Measurements from ENCODE around the gene GDF2. TPM values are rescaled to one million over a fixed set of nuclear protein-coding genes. Genes with fewer than 3 reads are reported as not detected.

Gene GDF2
- total and polyA plus RNA-seq, 10 of the 15 experiments (the other 5 are each of a cell fraction or from before 2014, with no cell fraction given) = not detected

DNA sequence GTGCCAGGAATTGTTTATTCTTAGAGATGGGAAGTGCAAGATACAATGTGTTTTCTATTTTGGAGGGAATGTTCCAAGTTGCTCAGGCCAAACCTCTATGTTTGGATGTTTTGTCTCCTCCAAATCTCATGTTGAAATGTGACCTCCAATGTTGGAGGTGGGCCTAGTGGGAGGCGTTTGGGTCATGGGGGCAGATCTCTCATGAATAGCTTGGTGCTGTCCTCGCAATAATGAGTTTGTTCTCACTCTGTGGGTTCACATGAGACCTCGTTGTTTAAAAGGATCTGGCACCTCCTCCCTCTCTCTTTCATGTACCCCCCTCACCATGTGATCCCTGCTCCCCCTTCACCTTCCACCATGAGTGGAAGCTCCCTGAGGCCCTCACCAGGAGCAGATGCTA lies 30.6 kb upstream of the GDF2 start:
- RAD21 ChIA-PET (ENCODE audit: unreplicated experiment) = no interaction called here
- Histone ChIP-seq H3K4me1 (ENCODE audit: control insufficient read depth, insufficient read depth, low read length) (no peaks in the 10 kb centered on the region), H4K20me1 (ENCODE audit: control insufficient read depth, insufficient read depth) (no peaks in the 10 kb centered on the region), H3K27ac (ENCODE audit: control insufficient read depth, insufficient read depth) (no peak overlapping the region), H3K4me2 (ENCODE audit: control insufficient read depth, insufficient read depth) (no peak overlapping the region), H3K9ac (ENCODE audit: control insufficient read depth, insufficient read depth, low read length) (no peak overlapping the region), H2AFZ (ENCODE audit: control insufficient read depth, low read depth, low read length) (no peak overlapping the region), H3K36me3 (ENCODE audit: control insufficient read depth in 2 of 2, insufficient read depth in 2 of 2, low read length in 1 of 2) (no peaks in the 10 kb centered on the region), H3K4me3 (no peak overlapping the region), H3K27me3 (replicated peaks in 1 of 2; ENCODE audit: control insufficient read depth in 2 of 2, insufficient read depth in 2 of 2, low read length in 1 of 2) (no peaks in the 10 kb centered on the region; a peak in 2 of 4 replicates), H3K79me2 (ENCODE audit: control insufficient read depth, insufficient read depth, low read length) (no peaks in the 10 kb centered on the region), H3K9me3 (replicated peaks; ENCODE audit: control insufficient read depth, insufficient read depth, low read length) (no peaks in the 10 kb centered on the region)
- CTCF ChIA-PET = interaction anchor here (1.3 kb wide), 1 partner anchor 244 kb away, joined by 5 read pairs; no protein-coding TSS in a partner anchor
- SMC1A ChIA-PET (ENCODE audit: uncharacterized antibody, unreplicated experiment) = interaction anchor here (0.6 kb wide), 1 partner anchor 139 kb away, joined by 3 read pairs; no protein-coding TSS in a partner anchor
- DNase-seq (ENCODE audit: low read depth, low spot score) (no peak), FAIRE-seq (no peak), ATAC-seq (no peak)
- in situ Hi-C loops (cut with MboI) (no loop called here), intact Hi-C loops (cut with micrococcal nuclease; ENCODE audit: unreplicated experiment) (no loop called here)
- 0% methylated on average over 3 of the region's 3 CpGs for WGBS (ENCODE audit: insufficient coverage, insufficient replicate concordance, low lambda C conversion rate, missing lambda C conversion rate)
- TF ChIP-seq, protein P1, sequence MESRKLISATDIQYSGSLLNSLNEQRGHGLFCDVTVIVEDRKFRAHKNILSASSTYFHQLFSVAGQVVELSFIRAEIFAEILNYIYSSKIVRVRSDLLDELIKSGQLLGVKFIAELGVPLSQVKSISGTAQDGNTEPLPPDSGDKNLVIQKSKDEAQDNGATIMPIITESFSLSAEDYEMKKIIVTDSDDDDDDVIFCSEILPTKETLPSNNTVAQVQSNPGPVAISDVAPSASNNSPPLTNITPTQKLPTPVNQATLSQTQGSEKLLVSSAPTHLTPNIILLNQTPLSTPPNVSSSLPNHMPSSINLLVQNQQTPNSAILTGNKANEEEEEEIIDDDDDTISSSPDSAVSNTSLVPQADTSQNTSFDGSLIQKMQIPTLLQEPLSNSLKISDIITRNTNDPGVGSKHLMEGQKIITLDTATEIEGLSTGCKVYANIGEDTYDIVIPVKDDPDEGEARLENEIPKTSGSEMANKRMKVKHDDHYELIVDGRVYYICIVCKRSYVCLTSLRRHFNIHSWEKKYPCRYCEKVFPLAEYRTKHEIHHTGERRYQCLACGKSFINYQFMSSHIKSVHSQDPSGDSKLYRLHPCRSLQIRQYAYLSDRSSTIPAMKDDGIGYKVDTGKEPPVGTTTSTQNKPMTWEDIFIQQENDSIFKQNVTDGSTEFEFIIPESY (IDR thresholded peaks at IDR 0.05) = no peak
- TF ChIP-seq TCF12 (IDR thresholded peaks at IDR 0.05; ENCODE audit: low read depth, low read length) (no peak), CBX5 (IDR thresholded peaks at IDR 0.05; ENCODE audit: low read depth) (no peak), MEF2A (IDR thresholded peaks at IDR 0.05; ENCODE audit: insufficient read depth, low read depth, low read length) (no peak), SREBF1 (IDR thresholded peaks at IDR 0.05; ENCODE audit: low read length) (no peak), CREB1 (IDR thresholded peaks at IDR 0.05; ENCODE audit: low read depth) (no peak), SUPT20H (IDR thresholded peaks at IDR 0.05; ENCODE audit: borderline replicate concordance, control insufficient read depth, low read depth, low read length) (no peak), SRF (IDR thresholded peaks at IDR 0.05; ENCODE audit: low read depth in 2 of 2, low read length in 2 of 2) (no peak), CBFB (IDR thresholded peaks at IDR 0.05; ENCODE audit: low read depth) (no peak), CHD2 (IDR thresholded peaks at IDR 0.05; ENCODE audit: borderline replicate concordance, low read depth, low read length) (no peak), SUZ12 (IDR thresholded peaks at IDR 0.05; ENCODE audit: unreplicated experiment) (no peak), POLR2A (IDR thresholded peaks at IDR 0.05; ENCODE audit: low read depth, low read length) (no peak), PML (IDR thresholded peaks at IDR 0.05; ENCODE audit: low read length) (no peak), EP300 (IDR thresholded peaks at IDR 0.05; ENCODE audit: borderline replicate concordance in 1 of 2, control insufficient read depth in 1 of 2, low read depth in 2 of 2, low read length in 2 of 2) (no peak)
- TF ChIP-seq, protein P2, sequence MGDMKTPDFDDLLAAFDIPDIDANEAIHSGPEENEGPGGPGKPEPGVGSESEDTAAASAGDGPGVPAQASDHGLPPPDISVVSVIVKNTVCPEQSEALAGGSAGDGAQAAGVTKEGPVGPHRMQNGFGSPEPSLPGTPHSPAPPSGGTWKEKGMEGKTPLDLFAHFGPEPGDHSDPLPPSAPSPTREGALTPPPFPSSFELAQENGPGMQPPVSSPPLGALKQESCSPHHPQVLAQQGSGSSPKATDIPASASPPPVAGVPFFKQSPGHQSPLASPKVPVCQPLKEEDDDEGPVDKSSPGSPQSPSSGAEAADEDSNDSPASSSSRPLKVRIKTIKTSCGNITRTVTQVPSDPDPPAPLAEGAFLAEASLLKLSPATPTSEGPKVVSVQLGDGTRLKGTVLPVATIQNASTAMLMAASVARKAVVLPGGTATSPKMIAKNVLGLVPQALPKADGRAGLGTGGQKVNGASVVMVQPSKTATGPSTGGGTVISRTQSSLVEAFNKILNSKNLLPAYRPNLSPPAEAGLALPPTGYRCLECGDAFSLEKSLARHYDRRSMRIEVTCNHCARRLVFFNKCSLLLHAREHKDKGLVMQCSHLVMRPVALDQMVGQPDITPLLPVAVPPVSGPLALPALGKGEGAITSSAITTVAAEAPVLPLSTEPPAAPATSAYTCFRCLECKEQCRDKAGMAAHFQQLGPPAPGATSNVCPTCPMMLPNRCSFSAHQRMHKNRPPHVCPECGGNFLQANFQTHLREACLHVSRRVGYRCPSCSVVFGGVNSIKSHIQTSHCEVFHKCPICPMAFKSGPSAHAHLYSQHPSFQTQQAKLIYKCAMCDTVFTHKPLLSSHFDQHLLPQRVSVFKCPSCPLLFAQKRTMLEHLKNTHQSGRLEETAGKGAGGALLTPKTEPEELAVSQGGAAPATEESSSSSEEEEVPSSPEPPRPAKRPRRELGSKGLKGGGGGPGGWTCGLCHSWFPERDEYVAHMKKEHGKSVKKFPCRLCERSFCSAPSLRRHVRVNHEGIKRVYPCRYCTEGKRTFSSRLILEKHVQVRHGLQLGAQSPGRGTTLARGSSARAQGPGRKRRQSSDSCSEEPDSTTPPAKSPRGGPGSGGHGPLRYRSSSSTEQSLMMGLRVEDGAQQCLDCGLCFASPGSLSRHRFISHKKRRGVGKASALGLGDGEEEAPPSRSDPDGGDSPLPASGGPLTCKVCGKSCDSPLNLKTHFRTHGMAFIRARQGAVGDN (IDR thresholded peaks at IDR 0.05) = no peak
- TF ChIP-seq, protein P3, sequence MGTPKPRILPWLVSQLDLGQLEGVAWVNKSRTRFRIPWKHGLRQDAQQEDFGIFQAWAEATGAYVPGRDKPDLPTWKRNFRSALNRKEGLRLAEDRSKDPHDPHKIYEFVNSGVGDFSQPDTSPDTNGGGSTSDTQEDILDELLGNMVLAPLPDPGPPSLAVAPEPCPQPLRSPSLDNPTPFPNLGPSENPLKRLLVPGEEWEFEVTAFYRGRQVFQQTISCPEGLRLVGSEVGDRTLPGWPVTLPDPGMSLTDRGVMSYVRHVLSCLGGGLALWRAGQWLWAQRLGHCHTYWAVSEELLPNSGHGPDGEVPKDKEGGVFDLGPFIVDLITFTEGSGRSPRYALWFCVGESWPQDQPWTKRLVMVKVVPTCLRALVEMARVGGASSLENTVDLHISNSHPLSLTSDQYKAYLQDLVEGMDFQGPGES (IDR thresholded peaks at IDR 0.05) = no peak
- BruUV-seq (replicated peaks) = no TSS peak
- POLR2A ChIA-PET = no interaction called here

Measured in GM12878 (cell line).